IMR-90 (cell line): ENCODE results near the gene CAMTA2. TPM values are rescaled to one million over a fixed set of nuclear protein-coding genes. Genes with fewer than 3 reads are reported as not detected.

Experiments used
- CEBPB ChIP-seq: IDR thresholded peaks from 2 replicates; pipeline ENCODE4 v1.6.1; 2012; ENCODE audit warnings: low read depth, low read length, improper control_type of control experiment
- CHD1 ChIP-seq: IDR thresholded peaks from 2 replicates; pipeline ENCODE4 v1.6.1; 2012; ENCODE audit warnings: low read depth, low read length, improper control_type of control experiment
- MAFK ChIP-seq: IDR thresholded peaks from 2 replicates; pipeline ENCODE4 v1.6.1; 2012; ENCODE audit warnings: low read depth, low read length, improper control_type of control experiment
- POLR2A ChIP-seq: IDR thresholded peaks from 2 replicates; pipeline ENCODE4 v1.6.1; 2012; ENCODE audit warnings: mild to moderate bottlenecking, low read depth, low read length
- RCOR1 ChIP-seq: IDR thresholded peaks from 2 replicates; pipeline ENCODE4 v1.6.1; 2012; ENCODE audit warnings: mild to moderate bottlenecking, low read length, improper control_type of control experiment; ENCODE audit not compliant: insufficient replicate concordance
- USF2 ChIP-seq: fragments of 150-350 bp; IDR thresholded peaks from 2 replicates; pipeline ENCODE4 v1.6.1; 2017; ENCODE audit warnings: mild to moderate bottlenecking, antibody characterized with exemption, low read length, low read depth
- polyA plus RNA-seq, 3 experiments: library from polyadenylated mRNA; depleted of rRNA; stranded (reverse); fragments of >200 nt; gene quantifications; 2 replicates each; pipeline ENCODE4 v1.2.3, GENCODE V29; 2012; ENCODE audit warnings: low replicate concordance in 1 of 3
- total RNA-seq: library from RNA; depleted of rRNA; stranded (reverse); fragments of >200 nt; gene quantifications from 2 replicates; pipeline ENCODE4 v1.2.3, GENCODE V29; 2012

The CAMTA2 gene
- total and polyA plus RNA-seq, 2 of the 4 experiments (the other 2 are of a cell fraction) = 1.4 to 54.7 TPM

DNA sequence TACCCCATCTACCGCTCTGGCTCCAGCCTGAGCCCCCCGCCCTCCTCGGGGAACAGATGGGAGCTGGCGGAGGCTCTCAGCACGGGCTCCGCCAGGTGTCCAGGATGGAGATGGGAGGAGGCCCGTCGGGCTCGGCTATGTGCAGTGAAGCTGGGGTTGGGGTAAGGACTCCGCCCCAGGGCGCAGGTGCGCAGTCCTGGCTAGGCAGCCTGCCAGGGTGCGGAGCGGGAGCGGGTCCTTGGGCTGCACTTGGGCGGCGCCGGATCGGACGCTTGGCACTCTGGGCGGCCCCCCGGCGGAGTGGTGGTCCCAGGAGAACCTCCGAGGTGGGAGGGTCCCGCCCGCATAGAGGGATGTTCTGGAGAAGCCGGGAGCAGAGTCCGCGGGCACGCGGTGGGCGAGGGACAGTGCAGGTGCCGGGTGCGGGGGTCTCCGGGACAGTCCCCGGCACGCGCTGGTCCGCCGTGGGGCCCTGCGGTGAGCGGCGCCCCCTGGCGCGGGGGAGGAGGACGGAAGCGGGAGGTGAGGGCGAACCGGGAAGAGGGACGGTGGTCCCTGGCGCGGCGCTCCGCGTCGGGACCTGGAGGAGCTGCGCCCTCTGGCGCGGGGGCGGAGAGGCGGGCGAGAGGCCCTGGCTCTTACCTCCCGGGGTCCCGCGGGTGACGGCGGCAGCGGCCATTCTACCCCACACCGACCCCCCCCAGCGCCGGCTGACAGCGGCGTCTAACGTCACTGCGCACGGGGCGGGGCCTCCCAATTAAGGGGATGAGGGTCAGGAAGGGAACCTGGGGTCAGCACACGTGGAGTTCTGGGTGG lies at the start of gene CAMTA2 (continued):
- TF ChIP-seq USF2 (peak; percentile 24; the same call in 1 of the 2 replicates), CEBPB (no peak), CHD1 (no peak), MAFK (no peak), RCOR1 (no peak), POLR2A (no peak)
